ENCODE measurements around the gene LSMEM2.
"Not testable (repeated sequence)": the region's sequence is repeated elsewhere in the genome, so short reads cannot be mapped to it uniquely, and the experiment has no call there.

Gene LSMEM2

GRCh38 chr3:50278880-50279224 is at the start of gene LSMEM2:
Gene LSMEM2 (plus strand): TSS chr3:50279087. CDS start chr3:50279114, 27 bp downstream.
- no peak for DNase-seq (ENCODE audit: low spot score)

- no peak for DNase-seq (ENCODE audit: low spot score)
Measured at GRCh38 chr3:50229490-50229889, 49.4 kb upstream of the LSMEM2 start.

DNA sequence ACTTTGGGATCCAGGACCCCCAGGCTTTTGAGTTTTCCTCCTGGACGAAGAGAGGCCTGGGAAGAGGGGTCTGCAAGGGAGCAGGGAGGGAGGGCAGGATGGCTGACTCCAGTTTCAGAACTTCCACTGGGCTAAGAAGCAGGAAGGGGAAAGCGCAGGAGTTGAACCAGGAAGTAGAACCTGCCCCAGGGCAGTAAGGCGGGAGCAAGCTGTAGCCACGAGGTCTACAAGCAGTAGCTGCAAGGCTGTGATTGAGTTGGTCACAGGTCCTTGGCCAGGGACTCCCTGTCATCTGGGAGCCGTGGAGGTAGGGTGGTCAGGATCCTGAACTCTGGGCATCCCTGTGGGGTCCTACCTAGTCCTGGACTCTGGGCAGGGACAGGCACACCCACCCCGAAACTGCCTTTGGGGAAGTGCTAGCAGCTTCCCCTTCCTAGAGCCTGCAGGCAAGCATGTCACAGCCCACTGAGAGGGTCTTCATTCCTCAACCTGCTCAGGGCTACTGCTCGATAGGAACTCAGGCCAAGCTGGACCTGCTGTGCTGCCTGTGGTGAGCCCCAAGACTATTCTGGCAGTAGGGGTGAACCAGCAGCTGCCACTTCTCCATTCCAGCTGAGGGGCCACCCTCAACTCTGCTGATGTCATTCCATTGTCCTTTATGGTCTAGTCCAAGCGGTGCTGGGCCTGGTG is 48.6 kb upstream of the LSMEM2 start:
- no peak for DNase-seq (ENCODE audit: low spot score)

DNA sequence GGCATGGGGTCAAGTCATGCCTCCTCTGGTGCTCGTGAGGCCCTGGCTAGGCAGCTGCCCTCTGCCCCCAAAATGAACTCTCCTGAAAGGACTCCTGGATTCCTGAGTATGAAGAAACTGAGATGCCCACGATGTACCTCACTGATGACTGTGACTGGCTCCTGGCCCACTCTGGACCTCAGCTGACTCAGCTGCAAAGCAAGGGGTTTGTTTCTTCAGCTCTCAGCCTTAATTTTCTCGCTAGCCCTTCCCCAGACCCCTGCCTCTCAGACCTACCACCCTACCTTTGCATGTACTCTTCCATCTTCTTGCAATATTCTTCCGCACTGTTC is 48.1 kb upstream of the LSMEM2 start:
- DNase-seq (ENCODE audit: low spot score) = no peak

DNA sequence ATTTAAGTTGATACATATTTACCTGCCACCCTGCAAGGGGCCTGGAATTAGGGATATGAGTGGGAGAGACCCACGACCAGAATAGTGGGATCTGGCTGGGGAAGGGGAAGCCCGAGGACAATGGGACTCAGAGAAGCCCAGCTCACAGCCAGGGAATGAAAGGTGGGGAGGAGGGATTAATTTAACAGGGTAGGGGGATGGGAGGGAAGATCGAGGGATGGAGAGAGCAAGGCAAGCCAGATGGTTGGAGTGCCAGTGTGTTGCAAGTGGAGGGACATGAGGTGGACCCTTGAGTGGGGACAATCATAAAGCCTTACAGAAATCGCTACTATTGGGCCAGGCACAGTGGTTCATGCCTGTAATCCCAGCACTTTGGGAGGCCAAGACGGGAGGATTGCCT is 47.3 kb upstream of the LSMEM2 start:
- no peak for DNase-seq (ENCODE audit: low spot score)

DNA sequence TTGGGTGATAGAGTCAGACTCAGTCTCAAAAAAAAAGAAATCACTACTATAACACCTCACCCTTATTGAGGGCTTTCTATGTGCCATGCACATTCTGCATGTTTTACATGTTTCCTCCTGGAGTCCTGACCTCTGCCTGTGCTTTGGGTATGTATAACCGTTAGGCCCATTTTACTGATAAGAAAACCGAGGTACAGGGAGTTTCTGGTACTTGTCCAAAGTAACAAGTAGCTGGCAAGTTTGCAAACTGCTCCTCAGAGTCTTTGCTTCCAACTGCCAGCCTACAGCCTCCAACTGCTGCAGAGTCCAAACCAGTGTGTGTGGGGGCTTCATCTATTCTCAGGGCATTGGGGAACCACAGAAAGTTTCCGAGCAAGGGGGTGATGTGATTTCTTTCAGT is 46.6 kb upstream of the LSMEM2 start:
- DNase-seq (ENCODE audit: low spot score) = no peak

DNA sequence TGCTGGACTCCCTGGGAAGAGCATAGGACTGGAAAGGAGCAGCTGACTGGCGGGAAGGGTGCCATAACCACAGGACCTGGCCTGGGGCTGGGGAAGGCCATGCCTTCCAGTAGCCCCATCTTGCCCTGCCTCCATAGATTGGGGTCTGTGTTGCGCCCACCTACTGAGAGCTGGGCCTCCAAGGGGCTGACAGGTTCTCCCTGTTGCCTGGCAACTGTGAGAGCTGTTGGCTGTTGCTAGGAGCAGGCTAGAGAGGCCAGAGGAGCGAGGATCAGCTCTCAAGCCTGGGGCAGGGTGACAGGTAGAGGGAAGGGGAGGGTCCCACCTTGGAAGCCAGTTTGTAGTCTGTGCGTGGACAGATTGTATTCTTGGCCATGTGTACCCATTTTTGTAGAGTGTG is 45.7 kb upstream of the LSMEM2 start:
- DNase-seq (ENCODE audit: low spot score) = no peak

DNA sequence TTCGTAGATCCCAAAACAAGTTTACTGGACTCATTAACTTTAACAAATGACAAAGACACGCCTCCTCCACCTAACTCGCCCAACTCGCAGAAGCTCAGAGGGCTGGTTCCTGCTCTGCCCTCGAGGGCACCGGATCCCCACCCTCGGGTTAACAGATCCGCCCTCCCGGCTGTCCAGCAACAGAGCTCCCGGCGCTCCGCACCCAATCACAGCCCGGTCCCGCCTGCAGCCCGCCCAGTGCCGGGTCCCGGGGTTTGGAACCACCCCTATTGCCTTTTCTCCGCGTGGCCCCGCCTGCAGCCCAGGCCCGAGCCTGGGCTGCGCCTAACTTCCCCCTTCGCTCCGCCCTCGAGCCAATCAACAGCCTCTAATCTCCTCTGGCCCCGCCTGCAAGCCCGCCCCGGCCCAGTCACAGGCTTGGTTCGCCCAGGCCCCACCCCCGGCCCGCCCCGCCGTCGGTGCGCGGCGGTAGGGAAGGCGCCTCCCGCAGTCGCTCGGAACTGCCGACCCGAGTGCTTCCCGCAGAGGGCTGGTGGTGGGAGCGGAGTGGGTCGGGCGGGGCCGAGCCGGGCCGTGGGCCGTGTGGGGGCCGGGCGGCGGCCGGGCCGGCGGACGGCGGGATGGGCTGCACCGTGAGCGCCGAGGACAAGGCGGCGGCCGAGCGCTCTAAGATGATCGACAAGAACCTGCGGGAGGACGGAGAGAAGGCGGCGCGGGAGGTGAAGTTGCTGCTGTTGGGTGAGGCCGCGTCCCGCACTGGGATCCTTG is 43.0 kb upstream of the LSMEM2 start, which contains the start of gene GNAI2:
GNAI2 (plus strand) TSS at position 489 of the 768 bp plus-strand sequence; CDS start at position 621, 132 bp downstream.
- DNase-seq (ENCODE audit: low spot score) = peak; percentile 99

- no peak for DNase-seq (ENCODE audit: low spot score)
Measured at GRCh38 chr3:50236484-50237132, 42.3 kb upstream of the LSMEM2 start.

GRCh38 chr3:50237133-50237651 is 41.7 kb upstream of the LSMEM2 start:
- DNase-seq (ENCODE audit: low spot score) = no peak

DNA sequence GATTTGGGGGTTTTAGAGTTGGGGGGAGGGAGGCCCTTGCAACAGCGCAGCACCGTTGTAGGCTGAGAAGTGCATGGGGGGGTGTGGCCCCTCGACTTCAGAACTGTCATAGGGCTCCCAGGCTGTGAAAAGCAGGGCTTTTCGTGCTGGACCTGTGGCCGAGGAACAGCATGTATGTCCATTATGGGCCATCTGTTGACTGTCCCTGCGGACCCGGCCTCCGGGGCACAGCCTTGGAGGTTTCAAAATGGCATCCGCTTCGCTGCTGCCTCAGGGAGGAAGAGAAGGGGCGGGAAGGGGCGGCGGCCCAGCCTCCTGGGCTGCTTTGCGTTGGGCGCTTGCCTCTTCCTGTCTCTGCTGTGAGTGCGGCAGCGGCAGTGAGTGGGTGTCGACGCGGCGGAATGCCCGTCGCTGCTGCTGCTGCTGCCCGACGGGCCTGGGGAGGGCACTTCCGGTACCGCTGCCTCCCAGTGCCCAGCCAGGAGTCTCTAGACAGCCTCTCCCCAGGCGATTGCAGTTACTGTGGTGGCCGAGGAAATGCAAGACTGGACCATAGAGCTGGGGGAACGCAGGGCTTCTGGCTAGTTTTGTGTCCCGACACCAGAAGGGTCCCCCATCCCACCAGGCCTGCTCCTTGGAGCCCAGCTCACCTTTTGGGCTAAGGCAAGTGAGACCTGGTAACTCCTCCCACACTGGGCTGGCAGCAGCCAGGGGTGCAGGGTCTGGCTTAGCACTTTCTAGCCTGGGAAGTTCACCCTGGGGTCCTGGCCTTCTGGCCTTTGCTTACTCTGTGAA is 40.9 kb upstream of the LSMEM2 start:
- no peak for DNase-seq (ENCODE audit: low spot score)

DNA sequence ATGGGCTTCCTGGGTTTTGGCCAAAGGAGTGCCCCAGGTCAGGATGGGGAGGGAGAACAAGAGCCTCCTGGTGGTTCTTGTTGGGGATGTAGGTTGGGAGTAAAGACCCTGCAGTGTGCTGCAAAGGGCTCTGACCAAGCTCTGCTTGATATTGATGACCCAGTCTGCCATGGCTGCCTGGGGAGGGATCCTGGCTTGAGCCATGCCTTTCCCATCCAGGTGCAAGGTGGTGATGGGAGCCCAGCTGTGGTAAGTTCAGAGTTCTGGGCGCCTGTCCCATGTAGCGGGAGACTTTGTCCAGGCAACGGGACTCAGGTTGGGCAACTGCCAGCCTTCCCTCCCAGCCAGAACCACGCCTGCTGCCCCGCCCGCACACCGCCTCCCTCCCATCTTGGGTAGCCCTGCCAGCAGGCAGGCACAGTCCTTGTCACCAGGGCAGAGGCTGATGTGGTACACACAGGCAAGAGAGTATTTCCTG is 40.3 kb upstream of the LSMEM2 start:
- DNase-seq (ENCODE audit: low spot score) = no peak

DNA sequence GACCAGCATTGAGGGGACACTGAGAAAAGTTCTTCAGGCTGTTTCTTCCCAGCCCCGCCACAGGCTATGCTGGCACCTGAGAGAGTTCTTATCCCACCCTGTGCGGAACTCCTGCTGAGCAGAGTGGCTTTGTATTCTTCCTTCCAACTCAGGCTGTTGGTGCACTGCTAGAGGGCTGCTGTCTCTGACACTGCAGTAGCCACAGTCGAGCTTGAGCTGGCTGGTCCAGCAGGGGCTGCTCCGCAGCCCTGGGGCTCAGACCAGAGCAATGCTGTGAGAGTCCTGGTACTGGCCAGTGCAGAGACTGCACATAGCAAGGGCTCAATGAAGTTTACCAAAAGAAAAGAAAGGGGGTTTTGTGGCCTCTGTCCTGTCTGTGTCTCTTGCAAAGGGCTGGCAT is 39.2 kb upstream of the LSMEM2 start:
- DNase-seq (ENCODE audit: low spot score) = no peak

DNA sequence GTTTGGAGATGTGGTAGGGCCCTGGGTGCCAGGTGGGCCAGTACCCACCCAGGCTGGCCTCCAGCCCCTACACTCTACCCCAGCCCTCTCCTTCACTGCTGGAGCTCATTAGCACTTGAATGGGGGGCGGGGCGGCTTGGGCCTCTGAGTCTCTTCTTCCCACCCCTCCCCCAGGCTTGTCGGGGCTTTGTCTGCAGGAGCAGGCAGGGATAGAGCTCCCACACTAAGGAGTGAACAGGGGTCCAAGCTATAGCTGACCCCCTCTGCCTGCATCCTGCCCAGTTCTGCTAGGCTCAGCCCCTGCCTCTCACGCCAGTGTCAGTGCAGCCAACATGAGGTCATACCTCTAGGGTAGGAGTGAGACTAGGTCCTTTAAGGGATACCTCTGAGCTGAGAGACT is 37.7 kb upstream of the LSMEM2 start:
- no peak for DNase-seq (ENCODE audit: low spot score)

DNA sequence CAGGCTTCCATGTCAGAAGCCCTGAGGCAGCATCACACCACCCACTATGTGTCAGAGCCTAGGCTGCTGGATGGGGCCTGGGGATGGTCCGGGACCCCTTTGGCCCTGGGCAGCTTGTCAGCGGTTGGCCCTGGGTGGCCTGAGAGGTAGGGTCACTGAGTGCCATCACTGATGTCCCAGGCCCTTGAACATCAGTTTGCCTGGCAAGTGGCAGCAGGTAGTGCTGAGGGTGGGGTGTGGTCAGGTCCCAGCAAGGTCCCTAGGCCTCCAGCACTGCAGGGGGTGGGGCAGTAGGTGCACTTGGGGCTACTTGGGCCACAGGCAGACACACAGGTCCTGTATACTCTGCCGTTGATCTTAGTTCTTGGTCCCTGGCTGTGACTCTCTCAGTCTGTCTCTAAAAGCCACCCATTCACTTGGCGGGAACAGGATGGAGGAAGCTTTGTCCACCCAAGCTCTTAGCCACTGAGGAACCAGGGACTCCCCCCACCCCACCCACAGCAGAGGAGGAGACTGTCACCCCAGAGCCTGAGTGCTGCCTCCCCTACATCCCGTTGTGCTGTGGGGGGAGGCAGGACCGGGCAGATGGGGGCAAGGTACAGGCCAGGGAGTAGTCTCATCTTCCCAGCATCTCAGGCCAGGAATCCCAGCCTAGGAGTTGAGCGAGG is 37.0 kb upstream of the LSMEM2 start:
- DNase-seq (ENCODE audit: low spot score) = no peak

DNA sequence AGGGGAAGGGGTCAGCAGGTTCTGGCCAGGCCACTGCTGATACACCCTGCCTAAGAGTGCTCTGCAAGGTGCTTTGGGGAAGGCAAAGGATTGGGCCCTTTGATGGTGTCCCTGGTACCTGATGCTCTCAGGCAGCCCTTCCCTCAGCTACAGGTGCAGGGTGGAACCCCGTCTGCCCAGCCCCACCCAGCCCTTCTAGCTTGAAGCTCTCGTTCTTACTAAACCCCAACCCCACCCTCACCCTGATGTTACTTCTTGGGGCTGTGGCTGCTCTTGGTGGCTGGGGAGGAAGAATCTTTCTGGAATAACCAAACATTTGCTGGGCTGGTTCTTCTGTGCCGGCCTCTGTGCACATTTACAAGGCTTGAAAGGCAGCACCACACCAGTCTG is 36.5 kb upstream of the LSMEM2 start:
- DNase-seq (ENCODE audit: low spot score) = no peak

DNA sequence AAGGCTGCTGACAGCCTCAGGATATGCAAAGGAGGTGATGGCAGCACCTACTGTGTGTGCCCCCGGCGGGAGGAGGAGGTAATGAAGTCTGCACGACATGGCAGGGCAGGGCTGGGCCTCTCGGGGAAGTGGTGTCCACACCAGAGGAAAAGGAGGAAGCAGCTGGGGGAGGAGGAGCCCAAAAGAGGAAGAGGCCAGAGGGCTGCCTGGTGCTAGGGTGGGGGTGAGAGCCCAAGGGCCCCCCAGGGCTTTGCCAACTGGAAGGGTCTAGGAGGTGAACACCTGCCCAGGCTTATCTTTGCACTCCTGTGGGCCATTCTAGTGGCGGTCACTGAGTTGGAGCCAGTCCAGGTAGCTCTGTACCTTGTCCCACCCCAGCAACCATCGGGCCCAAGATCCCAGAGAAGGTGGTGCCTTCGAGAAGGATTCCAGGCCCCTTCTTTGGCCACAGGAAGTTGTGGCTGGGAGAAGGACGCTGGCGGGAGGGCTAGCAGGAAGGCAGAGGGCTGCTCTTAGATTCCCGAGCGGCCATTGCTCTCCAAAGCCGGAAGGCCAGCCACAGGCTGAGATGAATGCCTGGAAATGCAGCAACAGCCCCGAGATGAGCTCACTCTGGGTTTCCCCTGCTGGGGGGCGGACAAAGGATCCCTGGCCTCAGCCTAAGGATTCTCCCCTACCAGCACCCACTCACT is 35.9 kb upstream of the LSMEM2 start:
- no peak for DNase-seq (ENCODE audit: low spot score)

GRCh38 chr3:50243543-50243895 is 35.4 kb upstream of the LSMEM2 start:
- no peak for DNase-seq (ENCODE audit: low spot score)

DNA sequence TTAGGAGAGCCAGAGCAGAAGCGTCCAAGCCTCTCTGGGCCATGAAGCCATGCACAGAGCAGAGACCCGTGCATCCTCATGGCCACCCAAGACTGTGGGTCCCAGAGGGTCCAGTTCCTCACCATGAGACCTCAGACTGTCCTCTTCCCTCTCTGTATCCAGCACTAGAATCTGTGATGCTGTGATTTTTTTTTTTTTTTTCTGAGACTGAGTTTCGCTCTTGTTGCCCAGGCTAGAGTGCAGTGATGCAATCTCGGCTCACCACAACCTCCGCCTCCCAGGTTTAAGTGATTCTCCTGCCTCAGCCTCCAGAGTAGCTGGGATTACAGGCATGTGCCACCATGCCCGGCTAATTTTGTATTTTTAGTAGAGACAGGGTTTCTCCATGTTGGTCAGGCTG is 34.1 kb upstream of the LSMEM2 start:
- DNase-seq (ENCODE audit: low spot score) = not testable (repeated sequence)

GRCh38 chr3:50245251-50245745 is 33.6 kb upstream of the LSMEM2 start:
- DNase-seq (ENCODE audit: low spot score) = no peak

Data from HuH-7 (cell line).